HG03064 (cell line): ENCODE results near the gene IL6.
A peak's percentile ranks its signal among the peaks of the same experiment; 100 is the strongest.

Experiments used
- ATAC-seq: cut with Tn5 transposase; IDR thresholded peaks from one replicate; pipeline ENCODE4 v1.9.1; 2021; ENCODE audit warnings: low read depth; ENCODE audit not compliant: unreplicated experiment

The IL6 gene

DNA sequence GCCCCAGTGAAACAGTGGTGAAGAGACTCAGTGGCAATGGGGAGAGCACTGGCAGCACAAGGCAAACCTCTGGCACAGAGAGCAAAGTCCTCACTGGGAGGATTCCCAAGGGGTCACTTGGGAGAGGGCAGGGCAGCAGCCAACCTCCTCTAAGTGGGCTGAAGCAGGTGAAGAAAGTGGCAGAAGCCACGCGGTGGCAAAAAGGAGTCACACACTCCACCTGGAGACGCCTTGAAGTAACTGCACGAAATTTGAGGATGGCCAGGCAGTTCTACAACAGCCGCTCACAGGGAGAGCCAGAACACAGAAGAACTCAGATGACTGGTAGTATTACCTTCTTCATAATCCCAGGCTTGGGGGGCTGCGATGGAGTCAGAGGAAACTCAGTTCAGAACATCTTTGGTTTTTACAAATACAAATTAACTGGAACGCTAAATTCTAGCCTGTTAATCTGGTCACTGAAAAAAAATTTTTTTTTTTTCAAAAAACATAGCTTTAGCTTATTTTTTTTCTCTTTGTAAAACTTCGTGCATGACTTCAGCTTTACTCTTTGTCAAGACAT lies 574 bp upstream of the IL6 start:
- ATAC-seq, result peak; percentile 86

DNA sequence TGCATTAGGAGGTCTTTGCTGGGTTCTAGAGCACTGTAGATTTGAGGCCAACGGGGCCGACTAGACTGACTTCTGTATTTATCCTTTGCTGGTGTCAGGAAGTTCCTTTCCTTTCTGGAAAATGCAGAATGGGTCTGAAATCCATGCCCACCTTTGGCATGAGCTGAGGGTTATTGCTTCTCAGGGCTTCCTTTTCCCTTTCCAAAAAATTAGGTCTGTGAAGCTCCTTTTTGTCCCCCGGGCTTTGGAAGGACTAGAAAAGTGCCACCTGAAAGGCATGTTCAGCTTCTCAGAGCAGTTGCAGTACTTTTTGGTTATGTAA lies 675 bp downstream of the IL6 start:
- no peak for ATAC-seq

DNA sequence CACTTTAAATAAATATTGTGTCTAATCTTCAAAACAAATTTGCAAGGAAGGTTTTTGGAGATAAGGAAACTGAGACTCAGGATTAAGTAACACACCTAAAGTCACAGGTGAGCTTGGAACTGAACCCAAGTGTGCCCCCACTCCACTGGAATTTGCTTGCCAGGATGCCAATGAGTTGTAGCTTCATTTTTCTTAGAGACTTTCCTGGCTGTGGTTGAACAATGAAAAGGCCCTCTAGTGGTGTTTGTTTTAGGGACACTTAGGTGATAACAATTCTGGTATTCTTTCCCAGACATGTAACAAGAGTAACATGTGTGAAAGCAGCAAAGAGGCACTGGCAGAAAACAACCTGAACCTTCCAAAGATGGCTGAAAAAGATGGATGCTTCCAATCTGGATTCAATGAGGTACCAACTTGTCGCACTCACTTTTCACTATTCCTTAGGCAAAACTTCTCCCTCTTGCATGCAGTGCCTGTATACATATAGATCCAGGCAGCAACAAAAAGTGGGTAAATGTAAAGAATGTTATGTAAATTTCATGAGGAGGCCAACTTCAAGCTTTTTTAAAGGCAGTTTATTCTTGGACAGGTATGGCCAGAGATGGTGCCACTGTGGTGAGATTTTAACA lies 1.5 kb downstream of the IL6 start:
- ATAC-seq, result no peak

DNA sequence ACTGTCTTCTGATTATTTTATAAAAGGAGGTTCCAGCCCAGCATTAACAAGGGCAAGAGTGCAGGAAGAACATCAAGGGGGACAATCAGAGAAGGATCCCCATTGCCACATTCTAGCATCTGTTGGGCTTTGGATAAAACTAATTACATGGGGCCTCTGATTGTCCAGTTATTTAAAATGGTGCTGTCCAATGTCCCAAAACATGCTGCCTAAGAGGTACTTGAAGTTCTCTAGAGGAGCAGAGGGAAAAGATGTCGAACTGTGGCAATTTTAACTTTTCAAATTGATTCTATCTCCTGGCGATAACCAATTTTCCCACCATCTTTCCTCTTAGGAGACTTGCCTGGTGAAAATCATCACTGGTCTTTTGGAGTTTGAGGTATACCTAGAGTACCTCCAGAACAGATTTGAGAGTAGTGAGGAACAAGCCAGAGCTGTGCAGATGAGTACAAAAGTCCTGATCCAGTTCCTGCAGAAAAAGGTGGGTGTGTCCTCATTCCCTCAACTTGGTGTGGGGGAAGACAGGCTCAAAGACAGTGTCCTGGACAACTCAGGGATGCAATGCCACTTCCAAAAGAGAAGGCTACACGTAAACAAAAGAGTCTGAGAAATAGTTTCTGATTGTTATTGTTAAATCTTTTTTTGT lies 2.3 kb downstream of the IL6 start:
- no peak for ATAC-seq

DNA sequence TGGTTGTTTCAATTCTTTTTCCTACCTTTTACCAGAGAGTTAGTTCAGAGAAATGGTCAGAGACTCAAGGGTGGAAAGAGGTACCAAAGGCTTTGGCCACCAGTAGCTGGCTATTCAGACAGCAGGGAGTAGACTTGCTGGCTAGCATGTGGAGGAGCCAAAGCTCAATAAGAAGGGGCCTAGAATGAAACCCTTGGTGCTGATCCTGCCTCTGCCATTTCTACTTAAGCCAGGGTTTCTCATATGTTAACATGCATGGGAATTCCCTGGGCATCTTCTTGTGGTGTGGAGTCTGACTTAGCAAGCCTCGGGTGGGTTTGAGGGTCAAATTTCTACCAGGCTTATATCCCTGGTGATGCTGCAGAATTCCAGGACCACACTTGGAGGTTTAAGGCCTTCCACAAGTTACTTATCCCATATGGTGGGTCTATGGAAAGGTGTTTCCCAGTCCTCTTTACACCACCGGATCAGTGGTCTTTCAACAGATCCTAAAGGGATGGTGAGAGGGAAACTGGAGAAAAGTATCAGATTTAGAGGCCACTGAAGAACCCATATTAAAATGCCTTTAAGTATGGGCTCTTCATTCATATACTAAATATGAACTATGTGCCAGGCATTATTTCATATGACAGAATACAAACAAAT lies 3.2 kb downstream of the IL6 start:
- ATAC-seq, result no peak

DNA sequence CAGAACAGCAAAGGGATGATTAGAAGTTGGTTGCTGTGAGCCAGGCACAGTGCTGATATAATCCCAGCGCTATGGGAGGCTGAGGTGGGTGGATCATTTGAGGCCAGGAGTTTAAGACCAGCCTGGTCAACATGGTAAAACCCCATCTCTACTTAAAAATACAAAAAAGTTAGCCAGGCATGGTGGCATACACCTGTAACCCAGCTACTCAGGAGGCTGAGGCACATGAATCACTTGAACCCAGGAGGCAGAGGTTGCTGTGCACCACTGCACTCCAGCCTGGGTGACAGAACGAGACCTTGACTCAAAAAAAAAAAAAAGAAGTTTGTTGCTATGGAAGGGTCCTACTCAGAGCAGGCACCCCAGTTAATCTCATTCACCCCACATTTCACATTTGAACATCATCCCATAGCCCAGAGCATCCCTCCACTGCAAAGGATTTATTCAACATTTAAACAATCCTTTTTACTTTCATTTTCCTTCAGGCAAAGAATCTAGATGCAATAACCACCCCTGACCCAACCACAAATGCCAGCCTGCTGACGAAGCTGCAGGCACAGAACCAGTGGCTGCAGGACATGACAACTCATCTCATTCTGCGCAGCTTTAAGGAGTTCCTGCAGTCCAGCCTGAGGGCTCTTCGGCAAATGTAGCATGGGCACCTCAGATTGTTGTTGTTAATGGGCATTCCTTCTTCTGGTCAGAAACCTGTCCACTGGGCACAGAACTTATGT lies 4.1 kb downstream of the IL6 start:
- no peak for ATAC-seq

DNA sequence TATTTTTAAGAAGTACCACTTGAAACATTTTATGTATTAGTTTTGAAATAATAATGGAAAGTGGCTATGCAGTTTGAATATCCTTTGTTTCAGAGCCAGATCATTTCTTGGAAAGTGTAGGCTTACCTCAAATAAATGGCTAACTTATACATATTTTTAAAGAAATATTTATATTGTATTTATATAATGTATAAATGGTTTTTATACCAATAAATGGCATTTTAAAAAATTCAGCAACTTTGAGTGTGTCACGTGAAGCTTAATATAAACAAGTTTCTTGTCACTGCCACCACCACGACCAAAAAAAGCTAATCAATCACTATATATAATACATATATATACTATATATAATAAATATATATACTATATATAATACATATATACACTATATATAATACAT lies 4.8 kb downstream of the IL6 start:
- ATAC-seq, result no peak

DNA sequence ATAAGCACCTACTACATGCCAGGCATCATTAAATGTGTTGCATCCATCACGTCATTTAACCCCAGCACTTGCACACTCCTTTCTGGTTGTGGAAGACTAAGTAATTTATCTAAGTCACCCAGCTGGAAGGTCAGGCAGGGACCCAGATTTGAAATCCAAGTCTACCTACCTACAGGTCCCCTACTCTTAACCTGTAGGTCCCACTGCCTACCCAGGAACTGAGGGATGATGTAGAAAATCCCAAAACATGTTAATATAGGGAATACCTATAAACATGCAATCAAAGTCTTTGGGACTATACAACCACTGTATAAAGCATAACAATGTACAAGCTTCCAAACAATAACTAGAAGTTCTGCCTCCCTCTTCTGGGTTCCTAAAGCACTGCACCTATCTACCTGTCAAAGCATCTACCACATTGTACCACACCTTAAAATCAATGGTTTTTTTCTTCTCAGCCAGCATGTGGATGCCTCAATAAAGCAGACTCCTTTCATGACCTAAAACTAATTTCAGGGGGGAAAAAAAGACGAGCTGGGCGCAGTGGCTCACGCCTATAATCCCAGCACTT lies 5.6 kb downstream of the IL6 start:
- no peak for ATAC-seq

DNA sequence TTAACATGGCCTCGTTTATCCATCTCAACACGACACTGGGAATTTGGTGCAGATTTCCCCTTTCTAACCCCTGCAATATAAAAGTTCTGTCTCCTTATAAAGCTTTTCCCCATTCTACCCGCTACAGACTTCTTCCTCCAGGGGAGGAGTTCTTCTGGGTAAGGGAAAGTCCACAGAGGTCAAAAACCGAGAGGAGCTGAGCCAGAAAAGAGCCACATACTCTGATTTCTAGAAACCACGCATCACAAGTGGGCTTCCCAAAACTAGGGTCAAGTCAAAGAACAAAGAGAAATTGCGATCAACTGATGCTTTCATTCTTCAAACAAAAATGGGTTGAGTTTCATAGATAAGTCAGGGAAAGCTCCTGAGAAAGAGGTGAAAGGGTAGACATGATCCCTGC lies 6.8 kb downstream of the IL6 start:
- ATAC-seq, result no peak

DNA sequence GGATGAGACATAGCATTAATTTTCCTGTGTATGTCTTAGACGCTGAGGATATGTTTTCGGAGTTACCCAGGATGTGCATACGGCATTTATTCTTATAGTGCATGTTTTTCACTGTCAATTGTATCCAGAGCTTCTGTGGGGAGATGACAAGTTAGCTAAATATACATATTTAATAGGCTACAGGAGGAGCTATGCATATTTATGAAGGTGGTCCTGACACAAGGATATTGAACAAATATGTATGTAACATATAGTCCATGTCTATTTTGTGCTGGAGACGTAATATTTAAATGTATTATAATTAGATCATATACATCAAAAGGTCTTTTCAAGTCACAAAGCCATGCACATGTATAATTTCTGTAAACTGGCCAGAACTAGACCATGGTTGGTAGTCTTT lies 16.0 kb downstream of the IL6 start:
- no peak for ATAC-seq

DNA sequence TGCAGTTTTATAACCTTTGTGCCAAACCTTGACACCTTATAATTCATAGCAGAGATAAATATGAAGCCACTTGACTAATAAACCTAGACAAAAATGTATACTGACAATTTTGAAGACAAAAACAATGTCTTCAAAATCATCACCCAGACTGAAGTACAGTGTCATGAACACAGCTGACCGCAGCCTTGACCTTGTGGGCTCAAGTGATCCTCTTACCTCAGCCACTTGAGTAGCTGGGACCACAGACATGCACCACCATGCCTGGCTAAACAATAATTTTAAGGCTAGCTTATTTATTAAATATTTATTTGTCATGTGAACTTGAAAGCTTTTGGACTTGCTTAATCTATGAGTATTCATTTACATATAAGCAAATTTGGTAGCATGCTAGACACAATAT lies 24.3 kb downstream of the IL6 start:
- ATAC-seq, result no peak

DNA sequence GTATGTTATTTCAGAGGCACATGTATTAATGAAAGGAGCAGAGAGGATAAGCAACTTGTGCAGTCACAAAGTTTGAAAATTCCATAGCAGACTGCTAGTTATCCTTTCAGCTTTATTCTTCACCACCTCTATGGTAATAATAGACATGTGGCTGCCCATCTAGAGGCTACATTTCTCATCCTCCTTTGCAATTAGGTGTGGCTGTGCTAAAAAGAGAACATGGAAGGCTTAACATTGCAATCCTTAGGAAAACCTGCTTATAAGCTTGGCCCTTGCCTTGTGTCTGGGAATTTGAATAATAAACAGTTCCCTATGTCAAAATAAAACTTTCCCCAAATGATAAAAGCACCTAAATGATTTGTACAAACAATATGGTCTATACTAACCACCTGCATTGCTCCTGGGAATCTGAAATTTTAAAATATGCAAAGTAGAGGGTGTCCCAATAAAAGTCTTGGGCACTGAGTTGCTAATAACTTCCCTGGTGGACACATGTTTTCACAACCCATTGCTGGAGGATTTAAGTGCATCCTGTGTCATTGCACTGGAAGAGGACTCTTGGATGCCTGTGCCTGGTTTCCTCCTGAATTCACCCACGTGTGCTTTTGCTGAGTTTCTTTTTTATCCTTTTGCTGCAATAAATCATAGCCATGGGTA lies 30.5 kb downstream of the IL6 start:
- ATAC-seq, result no peak

DNA sequence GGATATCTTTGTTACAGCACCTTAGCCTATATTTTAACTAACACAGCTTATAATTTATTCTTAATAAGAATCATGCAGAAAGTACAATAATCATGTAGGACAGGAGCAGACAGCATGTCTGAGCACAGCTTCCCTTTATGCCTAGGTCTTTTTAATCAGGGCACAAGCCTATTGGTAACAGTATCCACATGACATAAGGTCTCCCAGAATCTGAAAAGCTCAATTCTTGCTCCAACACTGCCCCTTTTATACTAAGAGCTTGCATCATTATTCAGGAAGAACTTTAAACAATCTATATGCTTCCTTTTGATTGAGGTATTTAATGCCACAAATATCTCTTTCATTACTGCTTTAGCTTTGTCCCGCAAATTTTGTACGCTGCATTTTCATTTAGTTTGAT lies 31.6 kb downstream of the IL6 start:
- ATAC-seq, result no peak

DNA sequence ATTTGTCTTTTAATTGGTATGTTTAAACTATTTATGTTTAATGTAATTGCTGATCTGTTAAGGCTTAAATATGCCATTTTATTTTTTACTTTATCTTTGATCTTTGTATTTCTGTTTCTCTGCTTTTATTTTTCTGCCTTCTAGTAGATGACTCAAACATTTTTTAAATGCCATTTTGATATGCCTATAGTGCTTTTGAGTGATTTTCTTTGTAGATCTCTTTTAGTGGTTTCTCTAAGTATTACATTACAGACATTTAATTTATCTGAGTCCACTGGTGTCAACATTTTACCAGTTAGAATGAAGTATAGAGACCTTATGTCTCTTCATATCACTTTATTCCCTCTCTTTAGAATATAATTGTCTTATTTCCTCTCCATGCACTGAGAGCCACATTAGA lies 32.7 kb downstream of the IL6 start:
- ATAC-seq, result no peak

DNA sequence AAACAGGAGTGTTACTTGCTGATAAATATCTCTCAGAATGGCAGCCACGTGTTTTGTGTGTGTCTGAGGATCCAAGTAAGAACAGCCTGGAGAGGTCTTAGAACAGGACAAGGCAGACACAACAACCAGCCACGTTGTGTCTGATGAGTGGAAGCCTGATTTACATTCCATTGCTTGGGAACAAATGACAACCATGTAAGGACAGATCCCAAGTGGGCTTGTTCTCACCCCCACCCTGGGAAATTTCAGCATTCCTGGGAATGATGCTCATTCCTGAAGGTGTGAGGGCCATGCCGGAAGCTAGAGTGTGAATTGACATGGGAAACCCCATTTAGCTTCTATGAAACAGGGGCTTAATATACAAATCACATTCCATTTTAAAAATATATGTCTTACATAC lies 35.9 kb downstream of the IL6 start:
- ATAC-seq, result no peak

DNA sequence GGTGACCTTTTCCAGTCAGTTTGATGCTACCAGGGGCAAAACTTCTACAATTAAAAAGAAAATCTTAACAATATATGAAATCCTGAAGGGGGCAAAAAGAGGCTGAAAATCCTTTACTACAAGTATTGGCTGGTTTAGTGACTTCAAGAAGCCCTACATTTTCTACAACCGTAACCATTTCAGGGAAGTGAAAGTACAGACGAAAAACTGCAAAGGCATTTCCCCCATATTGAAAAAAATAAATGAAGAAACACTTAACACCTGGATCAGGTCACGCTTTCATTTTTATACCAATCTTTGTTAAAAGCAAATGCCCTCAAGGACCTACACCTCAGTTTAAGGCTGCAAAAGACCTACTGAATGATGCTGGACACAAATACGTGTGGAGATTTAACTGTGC lies 38.6 kb downstream of the IL6 start:
- ATAC-seq, result peak; percentile 92

DNA sequence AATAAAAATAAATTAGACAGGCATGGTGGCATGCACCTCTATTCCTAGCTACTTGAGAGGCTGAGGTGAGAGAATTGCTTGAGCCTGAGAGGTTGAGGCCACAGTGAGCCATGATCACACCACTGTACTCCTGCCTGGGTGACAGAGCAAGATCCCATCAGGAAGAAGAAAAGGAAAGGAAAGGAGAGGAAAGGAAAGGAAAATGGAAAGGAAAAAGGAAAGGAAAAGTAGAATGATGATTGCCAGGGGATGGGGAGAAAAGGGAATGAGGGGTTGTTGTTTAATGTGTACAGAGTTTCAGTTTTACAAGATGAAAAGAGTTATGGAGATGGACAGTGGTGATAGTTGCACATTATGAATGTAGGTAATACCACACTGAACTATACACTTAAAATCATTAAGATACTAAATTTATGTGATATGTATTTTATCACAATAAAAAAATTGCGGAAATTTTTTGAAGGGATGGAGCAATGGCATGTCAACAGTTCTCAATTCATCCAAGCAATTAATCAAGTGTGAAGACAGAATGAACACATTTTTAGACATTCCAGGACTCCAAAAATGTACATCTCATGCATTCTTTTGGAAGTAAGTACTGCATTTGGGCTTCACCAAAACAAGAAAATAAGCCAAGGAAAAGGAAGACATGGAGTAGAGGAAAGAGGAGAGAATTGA lies 44.3 kb downstream of the IL6 start:
- no peak for ATAC-seq

DNA sequence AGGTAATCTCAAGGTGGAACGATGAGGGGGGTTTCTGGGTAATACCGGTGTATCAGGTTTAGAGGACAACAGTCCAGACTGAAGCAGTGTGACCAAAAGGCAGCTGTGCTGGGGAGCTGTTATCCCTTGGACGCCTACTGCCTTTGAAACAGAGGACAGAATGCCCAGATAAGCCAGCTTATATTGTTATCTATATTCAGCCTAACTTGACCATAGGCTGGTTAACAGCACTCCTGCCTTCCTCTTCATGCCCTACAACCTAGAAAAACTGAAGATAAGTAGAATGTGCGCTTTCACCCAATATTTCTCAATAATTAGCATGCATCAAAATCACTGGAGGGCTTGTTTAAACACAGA lies 44.9 kb downstream of the IL6 start:
- no peak for ATAC-seq

DNA sequence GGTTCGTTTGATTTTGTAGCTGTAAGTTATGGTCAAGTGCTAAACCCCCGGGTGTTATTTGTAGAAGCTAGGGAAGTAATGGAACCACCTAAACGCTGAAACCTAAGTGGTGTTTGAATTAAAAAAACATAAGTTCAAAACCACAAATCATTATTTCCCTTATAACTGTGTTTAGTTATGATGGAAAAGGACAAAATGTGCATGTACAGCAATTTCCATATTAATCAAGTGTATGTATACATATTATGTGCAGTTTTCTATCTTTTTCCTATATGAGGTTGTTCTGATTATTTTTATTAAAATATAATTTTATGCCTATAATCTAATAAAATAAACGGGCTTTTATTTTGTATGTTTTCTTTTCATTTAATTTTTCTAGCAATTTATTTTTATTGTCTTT lies 45.9 kb downstream of the IL6 start:
- no peak for ATAC-seq

DNA sequence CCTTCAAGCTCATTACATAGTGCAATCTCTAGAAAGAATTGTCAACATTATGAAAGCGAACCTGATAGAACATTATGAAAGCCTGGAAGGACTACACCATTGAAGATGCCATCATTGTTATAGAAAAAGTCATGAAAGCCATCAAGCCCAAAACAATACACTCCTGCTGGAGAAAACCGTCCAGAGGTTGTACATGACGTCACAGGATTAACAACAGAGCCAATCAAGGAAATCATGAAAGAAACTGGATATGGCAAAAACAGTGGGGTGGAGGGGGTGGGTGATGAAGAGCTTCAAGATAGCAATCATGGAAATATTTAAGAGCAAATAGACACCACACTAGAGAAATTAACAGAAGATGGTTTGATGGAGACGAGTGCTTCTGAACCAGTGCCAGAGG lies 50.0 kb downstream of the IL6 start:
- no peak for ATAC-seq
